ENCODE results near the gene ERC2. TPM values are rescaled to one million over a fixed set of nuclear protein-coding genes. Genes with fewer than 3 reads are reported as not detected.

Gene ERC2
- total and polyA plus RNA-seq, 2 of the 8 experiments (the other 6 are each of a cell fraction or from before 2014, with no cell fraction given) = 16.4 to 22.8 TPM

DNA sequence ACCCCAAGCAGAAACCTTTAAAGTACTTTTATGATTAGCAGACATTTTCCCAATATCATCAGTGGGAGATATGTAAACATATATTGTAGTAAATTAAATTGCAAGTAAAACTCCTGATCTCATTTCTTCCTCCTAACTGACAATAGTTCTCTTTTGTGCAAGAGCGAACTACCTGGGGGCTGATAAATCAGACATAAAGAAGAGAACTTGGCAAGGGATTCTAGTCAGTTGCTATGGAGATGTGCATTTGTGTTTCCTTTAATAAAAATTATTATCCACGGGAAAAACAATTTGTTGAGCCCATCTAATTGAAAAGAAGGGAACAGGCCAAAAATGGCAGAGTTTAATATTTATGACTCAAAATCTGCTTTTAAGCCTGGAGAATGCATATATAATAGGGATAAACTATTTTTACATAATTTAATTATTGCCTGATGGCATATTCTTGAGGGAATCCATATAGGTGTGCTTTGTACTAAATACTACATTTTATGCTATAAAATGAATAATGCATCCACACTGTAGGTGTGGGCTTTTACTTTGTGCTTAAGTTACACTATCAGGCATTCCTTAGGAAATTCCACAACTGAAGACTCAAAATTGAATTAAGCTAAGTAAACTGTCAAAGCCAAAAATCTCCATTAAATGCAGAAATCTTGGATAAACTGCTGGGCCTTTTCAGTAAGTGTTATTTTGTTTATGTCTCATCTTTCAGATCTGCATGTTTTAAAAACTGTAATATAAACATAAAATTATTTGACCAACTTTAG, 258.1 kb downstream of the ERC2 start (continued):
- TF ChIP-seq, protein P1, sequence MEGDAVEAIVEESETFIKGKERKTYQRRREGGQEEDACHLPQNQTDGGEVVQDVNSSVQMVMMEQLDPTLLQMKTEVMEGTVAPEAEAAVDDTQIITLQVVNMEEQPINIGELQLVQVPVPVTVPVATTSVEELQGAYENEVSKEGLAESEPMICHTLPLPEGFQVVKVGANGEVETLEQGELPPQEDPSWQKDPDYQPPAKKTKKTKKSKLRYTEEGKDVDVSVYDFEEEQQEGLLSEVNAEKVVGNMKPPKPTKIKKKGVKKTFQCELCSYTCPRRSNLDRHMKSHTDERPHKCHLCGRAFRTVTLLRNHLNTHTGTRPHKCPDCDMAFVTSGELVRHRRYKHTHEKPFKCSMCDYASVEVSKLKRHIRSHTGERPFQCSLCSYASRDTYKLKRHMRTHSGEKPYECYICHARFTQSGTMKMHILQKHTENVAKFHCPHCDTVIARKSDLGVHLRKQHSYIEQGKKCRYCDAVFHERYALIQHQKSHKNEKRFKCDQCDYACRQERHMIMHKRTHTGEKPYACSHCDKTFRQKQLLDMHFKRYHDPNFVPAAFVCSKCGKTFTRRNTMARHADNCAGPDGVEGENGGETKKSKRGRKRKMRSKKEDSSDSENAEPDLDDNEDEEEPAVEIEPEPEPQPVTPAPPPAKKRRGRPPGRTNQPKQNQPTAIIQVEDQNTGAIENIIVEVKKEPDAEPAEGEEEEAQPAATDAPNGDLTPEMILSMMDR (IDR thresholded peaks at IDR 0.05; ENCODE audit: control extremely low read depth in 1 of 3, insufficient read depth in 1 of 3, low read depth in 1 of 3, low read length in 3 of 3) = no peak
- TF ChIP-seq CBX5 (IDR thresholded peaks at IDR 0.05; ENCODE audit: low read depth, low read length) (no peak), CEBPB (IDR thresholded peaks at IDR 0.05; ENCODE audit: low read depth, low read length) (no peak), YY1 (IDR thresholded peaks at IDR 0.05; ENCODE audit: low read depth, low read length) (no peak), ZNF274 (IDR thresholded peaks at IDR 0.05; ENCODE audit: borderline replicate concordance, extremely low read depth, low read length) (no peak), JUN (IDR thresholded peaks at IDR 0.05; ENCODE audit: low read depth, low read length) (no peak)

Measured in H1 (cell line).